Endothelial cell of umbilical vein (primary cell): ENCODE results near the gene ROBO2.

ENCODE experiments used
- POLR2A ChIP-seq: IDR thresholded peaks from 2 replicates; pipeline ENCODE4 v1.6.1; 2012; ENCODE audit warnings: low read depth, mild to moderate bottlenecking, control low read depth, low read length
- TF ChIP-seq, protein P1 (sequence below), 2 donors: IDR thresholded peaks; 1 replicate in 1 of 2; 2 replicates in 1 of 2; pipeline ENCODE4 v1.5.1; 2011; ENCODE audit warnings: low read length in 2 of 2, mild to moderate bottlenecking in 2 of 2, moderate library complexity in 2 of 2, control low read depth in 1 of 2, inconsistent platforms in 1 of 2, low read depth in 1 of 2; ENCODE audit not compliant: insufficient read depth in 1 of 2; ENCODE audit errors: extremely low read depth in 1 of 2

DNA sequence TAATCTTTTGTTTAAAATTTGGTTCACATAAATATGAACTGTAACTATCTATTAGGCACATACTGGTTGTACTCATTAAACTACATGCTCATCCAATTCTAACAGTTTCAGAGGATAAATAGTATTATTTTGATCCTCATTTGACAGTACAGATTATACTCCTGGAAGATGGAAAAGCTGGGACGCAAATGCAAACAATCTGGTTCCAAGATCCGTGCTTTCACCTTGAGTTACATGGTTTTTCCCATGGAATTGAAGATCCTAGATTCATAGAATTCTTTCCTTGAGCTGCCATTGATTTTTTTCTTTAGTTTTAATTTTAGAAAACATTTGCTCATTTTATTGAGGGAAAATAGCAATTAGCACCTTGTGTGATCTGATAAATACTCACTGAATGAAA is 285.8 kb downstream of the ROBO2 start:
- no peak for TF ChIP-seq POLR2A
- TF ChIP-seq, protein P1, sequence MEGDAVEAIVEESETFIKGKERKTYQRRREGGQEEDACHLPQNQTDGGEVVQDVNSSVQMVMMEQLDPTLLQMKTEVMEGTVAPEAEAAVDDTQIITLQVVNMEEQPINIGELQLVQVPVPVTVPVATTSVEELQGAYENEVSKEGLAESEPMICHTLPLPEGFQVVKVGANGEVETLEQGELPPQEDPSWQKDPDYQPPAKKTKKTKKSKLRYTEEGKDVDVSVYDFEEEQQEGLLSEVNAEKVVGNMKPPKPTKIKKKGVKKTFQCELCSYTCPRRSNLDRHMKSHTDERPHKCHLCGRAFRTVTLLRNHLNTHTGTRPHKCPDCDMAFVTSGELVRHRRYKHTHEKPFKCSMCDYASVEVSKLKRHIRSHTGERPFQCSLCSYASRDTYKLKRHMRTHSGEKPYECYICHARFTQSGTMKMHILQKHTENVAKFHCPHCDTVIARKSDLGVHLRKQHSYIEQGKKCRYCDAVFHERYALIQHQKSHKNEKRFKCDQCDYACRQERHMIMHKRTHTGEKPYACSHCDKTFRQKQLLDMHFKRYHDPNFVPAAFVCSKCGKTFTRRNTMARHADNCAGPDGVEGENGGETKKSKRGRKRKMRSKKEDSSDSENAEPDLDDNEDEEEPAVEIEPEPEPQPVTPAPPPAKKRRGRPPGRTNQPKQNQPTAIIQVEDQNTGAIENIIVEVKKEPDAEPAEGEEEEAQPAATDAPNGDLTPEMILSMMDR (IDR thresholded peaks at IDR 0.05; ENCODE audit: extremely low read depth in 1 of 2, insufficient read depth in 1 of 2, low read depth in 1 of 2, low read length in 2 of 2), result no peak
